ENCODE results near the gene DQX1.
"Not testable (repeated sequence)": the region's sequence is repeated elsewhere in the genome, so short reads cannot be mapped to it uniquely, and the experiment has no call there.

The DQX1 gene

DNA sequence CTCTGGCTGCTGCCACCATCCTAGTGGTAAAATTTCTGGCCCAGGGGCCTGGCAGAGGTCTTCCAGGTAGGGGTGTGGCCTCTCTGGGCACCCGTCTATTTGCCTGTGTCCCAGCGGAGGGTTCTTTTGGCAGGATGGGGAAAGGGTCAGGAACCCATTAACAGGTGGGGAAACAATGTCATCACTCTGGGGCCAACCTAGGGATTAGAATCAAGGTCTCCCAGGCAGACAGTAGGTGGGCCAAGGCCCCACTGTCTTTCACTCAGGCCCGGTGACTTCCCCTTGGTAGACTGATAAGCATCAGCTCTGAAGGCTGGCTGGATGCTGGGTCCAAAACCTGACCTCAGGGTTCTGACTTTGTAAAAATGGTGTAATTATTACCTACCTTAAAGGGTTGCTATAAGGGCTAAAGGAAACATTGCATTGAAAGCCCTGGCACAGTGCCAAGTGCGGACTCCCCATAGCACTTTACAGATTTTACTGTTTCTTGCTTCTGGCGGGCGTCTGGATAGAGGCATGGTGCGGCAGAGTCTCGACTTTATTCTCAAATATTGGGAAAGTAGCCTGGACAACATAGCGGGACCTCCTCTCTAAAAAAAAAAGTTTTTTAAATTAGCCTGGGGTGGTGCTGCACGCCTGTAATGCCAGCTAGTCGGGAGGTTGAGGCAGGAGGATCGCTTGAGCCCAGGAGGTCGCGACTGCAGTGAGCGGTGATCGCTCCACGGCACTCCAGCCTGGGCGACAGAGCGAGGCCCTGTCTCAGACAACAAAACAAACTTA is 28.8 kb downstream of the DQX1 start:
- DNase-seq (ENCODE audit: low read depth) = no peak

- no peak for DNase-seq (ENCODE audit: low read depth)
Observed at GRCh38 chr2:74495440-74495839, 30.6 kb downstream of the DQX1 start.

DNA sequence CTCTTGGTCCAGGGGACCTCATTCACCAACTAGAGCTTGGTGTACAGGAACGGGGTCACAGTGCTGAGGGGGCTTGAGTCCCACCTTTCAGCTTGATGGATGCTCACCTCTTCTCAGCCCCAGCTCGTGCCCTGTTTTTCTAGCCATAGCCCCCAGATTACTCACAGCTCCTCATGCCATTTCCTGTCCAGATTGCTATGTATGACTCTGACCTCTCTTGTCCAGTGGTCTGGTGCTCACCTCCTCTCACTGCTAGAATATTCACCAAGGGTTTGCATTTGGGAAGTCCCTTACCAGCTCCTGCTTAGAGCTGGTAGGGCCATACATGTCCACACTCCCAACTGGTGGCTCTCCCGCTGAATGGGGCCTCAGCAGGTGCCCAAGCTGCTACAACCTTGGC is 32.5 kb downstream of the DQX1 start:
- DNase-seq (ENCODE audit: low read depth) = no peak

DNA sequence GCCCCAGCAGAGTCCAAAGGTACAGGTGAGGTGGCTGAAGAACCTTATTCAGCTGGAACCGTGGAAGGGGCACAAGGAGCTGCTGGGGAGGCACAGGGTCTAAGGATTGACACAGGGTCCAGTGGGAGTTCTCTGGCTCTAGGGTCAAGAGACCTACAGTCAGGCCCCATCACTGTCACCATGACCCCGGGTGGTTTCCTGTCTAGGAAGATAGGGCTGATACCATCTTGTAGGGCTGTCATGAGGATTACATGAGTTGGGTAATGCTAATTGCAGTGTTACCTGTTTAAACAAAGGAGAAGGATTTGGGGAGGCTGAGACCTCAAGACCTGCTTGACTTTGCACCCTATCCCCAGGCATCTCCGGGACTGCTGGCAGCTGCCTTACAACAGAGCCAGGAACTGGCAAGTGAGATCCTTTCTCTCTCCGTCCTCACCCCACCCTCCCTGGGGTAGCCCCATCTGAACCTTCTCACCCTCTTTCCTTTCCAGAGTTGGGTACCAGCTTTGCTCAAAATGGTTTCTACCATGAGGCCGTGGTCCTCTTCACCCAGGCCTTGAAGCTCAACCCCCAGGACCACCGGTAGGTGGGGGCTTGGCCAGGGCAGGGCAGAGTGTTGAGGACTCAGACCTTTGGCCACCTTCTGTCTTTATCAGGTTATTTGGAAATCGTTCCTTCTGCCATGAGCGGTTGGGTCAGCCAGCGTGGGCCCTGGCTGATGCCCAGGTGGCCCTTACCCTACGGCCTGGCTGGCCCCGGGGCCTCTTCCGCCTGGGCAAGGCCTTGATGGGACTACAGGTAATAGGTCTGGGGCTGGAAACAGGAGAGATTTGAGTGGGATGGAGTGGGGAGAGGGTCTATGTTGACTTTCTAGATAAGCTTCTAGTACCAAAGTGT is 34.1 kb downstream of the DQX1 start:
- no peak for DNase-seq (ENCODE audit: low read depth)

- no peak for DNase-seq (ENCODE audit: low read depth)
Observed at GRCh38 chr2:74489906-74490305, 36.1 kb downstream of the DQX1 start.

- no peak for DNase-seq (ENCODE audit: low read depth)
Observed at GRCh38 chr2:74488643-74489481, 37.2 kb downstream of the DQX1 start.

- DNase-seq (ENCODE audit: low read depth) = no peak
Observed at GRCh38 chr2:74486141-74486540, 39.9 kb downstream of the DQX1 start.

- DNase-seq (ENCODE audit: low read depth) = not testable (repeated sequence)
Observed at GRCh38 chr2:74483675-74484164, 42.3 kb downstream of the DQX1 start.

DNA sequence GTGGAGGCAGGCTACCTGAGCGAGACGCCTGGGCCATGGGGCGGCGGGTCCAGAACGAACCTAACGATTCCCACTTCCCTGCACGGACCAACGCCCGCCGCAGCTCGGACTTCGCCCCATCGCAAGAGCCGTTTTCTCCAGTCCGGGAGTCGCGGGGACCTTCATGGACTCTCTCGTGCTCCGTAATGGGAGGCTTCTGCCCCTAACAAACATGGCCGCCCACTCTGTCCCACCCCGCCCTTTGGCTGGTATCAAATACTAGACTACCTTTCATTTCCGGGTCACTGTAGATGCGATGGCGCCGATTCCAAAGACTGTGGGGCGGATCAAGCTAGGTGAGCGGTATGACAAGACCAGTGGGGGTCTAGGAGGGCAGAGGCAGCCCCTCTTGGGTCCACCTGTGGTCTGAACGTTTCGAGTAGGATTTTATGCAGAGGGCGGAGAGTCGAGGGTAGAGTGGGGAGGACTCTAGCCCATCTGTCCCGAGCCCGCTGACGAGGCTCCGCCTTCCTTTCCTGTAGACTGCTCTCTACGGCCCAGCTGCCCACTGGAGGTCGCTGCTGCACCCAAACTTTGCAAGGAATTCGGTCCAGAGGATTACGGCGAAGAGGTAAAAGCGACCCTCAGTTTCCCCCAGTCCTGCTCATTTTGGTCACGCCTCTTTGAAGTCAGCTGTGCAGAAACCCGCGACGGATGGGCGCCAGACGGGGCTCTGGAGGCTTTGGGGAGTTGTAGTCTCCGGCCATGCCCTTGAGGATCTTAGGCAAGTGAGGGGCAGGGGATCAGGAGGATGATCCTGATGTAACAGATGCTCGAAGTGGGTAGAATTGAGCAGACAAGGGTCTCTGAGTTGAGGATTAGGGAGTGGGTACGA is 43.0 kb downstream of the DQX1 start, which contains the start of the genes CCDC142 and TTC31:
Gene CCDC142 (minus strand): TSS at position 198 of the 874 bp plus-strand sequence. CDS start 161 bp downstream, at position 37.
Gene TTC31 (plus strand): TSS at position 281 of the 874 bp plus-strand sequence. CDS start 15 bp downstream, at position 296.
- peak; percentile 89 for DNase-seq (ENCODE audit: low read depth)

DNA sequence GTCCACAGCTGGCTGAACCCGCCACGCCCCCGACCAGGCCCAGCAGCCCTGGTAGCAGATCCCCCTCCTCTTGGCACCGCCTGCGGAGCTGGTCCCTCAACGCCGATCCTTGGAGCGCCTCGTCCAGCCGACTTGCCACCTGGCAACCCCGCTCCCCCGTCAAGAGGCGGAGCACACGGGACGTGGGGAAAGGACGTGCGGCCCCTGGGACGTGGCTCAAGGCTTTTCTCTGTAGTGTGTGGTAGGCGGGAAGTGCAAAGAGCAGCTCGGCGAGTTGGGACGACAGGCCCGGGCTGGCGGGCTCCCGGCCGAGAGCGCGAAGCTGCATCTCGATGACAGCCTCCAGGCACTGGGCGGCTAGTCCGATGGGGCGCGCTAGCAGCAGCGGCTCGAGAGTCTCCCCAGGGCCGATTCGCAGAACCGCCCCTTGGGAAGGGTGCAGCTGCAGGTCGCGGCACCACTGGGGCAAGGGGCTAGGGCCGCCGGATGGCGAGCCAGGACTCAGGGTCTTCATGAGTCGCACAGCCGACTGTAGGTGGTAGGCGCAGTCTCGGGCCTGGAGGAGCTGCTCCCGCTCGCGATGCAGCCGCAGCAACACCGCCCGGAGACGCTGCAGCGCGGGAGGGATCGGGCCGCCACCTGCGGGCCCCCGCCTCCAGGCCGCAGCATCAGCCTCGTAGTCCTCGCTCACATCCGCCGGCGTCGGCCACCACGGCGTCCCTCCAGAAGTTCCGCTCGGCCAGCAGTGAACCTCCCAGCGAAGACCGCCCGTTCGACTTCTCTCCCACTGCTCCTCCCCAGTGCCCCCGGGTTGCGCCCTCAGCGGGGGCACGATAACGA is 43.9 kb downstream of the DQX1 start:
- no peak for DNase-seq (ENCODE audit: low read depth)

DNA sequence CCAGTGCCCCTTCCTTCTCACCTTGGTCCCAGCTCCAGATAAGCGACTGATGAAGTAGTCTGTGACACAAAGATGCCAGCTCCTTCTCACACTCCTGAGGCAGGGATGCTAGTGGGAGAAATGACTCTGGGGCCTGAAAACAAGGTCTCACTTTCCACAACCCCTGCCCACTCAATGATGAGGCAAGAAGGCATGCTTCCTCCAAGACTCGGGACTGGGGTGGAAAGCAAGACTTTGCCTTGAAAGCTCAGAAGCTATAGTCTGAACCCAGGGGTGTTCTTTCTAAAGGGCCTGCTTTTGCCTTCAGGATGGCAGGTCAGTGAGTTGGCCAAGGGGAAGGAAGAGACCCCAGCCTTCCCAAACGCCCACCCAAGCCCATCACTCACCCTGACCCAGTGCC is 44.6 kb downstream of the DQX1 start:
- no peak for DNase-seq (ENCODE audit: low read depth)

- no peak for DNase-seq (ENCODE audit: low read depth)
Observed at GRCh38 chr2:74474899-74475298, 51.1 kb downstream of the DQX1 start.

DNA sequence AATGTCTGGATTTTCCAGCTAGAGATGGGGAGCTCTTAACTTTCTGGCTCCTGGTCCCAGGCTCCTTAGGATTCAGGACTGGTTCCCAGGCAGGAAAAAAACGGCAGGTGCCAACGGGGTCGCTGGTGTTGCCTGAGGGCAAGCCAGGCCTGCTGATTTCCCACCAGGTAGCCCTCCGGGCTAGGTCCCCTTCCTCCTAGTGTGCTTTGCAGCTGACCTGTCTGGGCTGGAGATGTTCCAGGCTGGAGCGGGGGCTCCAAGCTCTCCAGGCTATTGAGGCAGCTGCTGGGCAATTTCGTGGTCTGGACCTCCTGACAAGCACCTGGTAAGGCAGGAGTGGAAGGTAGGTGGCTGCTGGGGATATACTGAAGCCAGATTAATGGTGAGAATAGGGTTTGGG is 51.5 kb downstream of the DQX1 start:
- no peak for DNase-seq (ENCODE audit: low read depth)

DNA sequence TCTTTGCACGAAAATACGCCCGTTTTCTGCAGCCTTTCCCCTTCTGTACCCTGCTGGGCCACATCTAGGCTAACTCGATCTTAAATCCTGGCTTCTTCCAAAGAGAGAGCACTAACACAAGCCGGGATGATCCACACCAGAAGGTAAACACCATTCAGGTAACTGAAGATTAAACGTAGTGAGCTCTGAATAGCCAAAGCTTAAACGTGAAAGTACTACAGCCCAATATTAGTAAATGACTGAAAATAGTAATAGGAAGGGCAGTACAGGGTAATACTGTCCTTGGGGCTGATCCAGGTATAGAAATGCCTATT is 53.1 kb downstream of the DQX1 start:
- no peak for DNase-seq (ENCODE audit: low read depth)

DNA sequence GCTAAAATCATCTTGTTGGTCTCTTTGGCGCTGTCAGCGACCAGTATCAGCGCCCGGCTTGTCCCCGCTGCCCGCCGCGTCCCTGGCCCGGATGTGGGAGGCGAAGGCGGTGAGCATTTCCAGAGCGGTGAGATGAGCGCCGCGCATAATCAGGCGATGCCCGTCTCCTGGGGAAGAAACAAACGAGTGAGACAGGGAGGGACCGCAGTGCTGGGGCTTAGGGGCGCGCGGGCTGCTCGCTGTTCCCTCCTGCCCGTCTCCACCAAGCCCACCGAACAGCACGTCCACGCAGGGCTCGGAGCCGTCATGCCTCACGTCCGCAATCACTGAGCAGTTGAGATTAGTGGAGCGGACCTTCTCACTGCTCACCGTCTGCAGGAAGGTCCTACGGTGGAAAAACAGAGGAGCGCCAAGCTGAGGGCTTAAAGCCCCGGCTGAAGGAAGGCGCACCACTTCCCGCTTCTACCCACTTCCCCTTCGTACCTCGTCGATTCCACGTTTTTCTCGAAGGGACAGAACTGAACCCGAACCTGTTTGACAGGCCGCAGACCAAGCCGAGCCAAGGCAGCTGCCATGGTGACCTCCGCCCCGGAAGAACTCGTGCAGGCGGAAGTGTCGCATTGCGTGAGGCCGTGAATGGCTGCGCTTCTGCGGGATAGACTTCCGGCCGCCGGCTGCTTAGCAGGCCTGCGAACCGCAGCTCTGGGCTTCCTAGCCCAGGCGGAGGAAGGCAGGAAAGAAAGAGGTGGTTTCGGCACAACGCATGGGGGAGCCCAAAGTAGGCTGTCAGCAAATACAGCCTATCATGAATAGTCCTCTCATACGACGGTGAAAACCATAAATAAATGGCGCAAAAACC is 53.7 kb downstream of the DQX1 start, which contains the start of gene MRPL53:
Gene MRPL53 (minus strand): TSS at position 595 of the 859 bp plus-strand sequence. CDS start 20 bp downstream, at position 575.
- DNase-seq (ENCODE audit: low read depth) = peak; percentile 92

DNA sequence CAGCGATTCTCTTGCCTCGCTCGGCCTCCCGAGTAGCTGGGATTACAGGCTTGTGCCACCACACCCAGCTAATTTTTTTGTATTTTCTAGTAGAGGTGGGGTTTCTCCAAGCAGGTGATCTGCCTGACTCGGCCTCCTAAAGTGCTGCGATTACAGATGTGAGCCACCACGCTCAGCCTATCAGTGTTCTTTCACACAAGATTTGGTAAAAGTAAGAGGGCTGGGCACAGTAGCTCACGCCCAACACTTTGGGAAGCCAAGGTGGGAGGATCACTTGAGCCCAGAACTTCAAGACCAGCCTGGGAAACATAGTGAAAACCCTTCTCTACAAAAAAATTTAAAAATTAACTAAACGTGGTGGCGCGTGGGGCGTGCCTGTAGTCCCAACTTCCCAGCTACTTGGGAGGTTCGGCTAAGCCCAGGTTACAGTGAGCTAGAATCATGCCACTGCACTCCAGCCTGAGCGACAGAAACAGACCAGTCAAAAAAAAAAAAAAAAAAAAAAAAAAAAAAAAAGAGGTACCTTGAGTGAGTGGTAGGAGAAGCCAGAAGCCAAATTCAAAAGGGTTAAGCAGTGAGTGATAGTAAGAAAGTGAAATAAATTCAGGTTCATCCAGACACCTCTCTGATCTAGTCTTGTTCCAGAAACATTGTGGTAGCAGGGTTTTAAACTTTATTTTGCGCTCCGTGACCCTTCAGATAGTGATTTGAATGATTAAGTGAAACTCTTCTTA is 54.5 kb downstream of the DQX1 start:
- DNase-seq (ENCODE audit: low read depth) = no peak

DNA sequence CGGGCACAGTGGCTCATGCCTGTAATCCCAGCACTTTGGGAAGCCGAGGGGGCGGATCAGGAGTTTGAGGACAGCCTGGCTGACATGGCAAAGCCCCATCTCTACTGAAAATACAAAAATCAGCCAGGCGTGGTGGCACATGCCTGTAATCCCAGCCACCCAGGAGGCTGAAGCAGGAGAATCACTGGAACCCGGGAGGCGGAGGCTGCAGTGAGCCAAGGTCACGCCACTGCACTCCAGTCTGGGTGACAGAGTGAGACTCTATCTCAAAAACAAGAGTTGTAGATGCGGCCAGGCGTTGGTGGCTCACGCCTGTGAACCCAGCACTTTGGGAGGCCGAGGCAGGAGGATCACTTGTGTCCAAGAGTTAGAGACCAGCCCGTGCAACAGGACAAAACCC is 55.3 kb downstream of the DQX1 start:
- DNase-seq (ENCODE audit: low read depth) = not testable (repeated sequence)
